Activated CD4-positive, CD25-positive, alpha-beta regulatory T cell treated with anti-CD3 and anti-CD28 coated beads, Interleukin-2, amount 50 U/mL, for 72 hours (primary cell): Measurements from ENCODE around the gene RPP21.

Experiments
- DNase-seq: peaks from one replicate; pipeline ENCODE4 v3.0.0; 2021

RPP21 gene

DNA sequence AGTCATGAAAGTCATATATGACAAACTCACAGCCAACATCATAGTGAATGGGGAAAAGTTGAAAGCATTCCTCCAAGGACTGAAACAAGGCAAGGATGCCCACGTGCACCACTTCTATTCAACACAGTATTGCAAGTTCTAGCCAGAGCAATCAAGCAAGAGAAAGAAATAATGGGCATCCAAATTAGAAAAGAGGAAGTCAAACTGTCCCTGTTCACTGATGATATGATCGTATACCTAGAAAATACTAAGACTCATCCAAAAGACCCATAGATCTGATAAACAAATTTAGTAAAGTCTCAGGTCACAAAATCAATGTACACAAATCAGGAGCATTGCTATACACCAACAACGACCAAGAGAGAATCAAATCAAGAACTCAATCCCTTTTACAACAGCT lies 41.2 kb downstream of the RPP21 start:
- DNase-seq = no peak

DNA sequence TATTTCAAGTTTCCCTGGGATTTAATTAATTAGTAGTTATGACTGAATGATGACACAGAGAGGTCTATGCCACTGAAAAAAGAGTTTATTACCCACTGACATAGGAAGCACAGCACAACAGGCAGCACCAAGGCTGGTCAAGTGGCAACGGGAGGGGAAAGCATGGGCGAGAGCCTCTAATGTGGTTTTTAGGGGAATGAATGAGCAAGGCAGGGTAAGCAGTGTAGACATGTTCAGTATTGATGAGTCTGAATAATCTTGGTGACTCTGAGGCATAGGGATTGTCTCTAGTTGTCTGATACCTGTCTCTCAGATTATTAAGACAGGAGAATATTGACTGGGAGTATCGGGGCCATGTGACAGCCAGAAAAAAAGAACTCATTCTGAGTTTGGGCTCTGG lies 46.3 kb downstream of the RPP21 start:
- DNase-seq = no peak

DNA sequence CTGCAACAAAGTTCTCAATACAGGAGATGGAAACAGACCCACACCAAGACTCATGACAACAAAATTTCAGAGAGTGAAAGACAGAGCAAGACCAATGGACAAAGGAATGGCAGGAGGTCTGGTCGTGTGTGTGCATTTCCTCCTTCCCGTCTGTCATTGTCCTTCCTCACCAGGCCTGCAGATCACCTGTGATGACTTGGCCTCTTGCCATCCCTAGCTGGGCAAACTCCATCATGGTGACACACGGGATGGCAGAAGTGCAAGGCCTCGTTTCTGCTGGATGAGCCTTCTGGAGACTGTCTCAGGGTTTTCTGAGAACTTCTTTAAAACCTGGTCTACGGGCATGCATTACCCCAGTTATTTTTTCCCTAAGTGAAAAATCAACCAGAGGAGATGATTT lies 49.2 kb downstream of the RPP21 start:
- no peak for DNase-seq
